Thymus (tissue), 14 donors: Measurements from ENCODE around the gene CCNY. TPM values are rescaled to one million over a fixed set of nuclear protein-coding genes. Genes with fewer than 3 reads are reported as not detected.

ENCODE experiments used
- DNase-seq, 9 donors: peaks; one replicate each; pipeline ENCODE4 v3.0.0-alpha.2; 2013; ENCODE audit warnings: low spot score in 9 of 9, low read depth in 6 of 9, missing footprints in 1 of 9
- H3K27ac ChIP-seq, 2 donors: one replicate each; pipeline ENCODE4 v1.5.1; 2013; ENCODE audit warnings: control low read depth in 1 of 2, low read depth in 1 of 2, low read length in 1 of 2, mild to moderate bottlenecking in 1 of 2, moderate library complexity in 1 of 2
- H3K27me3 ChIP-seq, 2 donors: one replicate each; pipeline ENCODE4 v1.5.1; 2013; ENCODE audit warnings: low read length in 1 of 2; ENCODE audit not compliant: control insufficient read depth in 2 of 2, insufficient read depth in 1 of 2
- H3K36me3 ChIP-seq, 2 donors: one replicate each; pipeline ENCODE4 v1.5.1; 2013; ENCODE audit warnings: low read length in 1 of 2, mild to moderate bottlenecking in 1 of 2, moderate library complexity in 1 of 2; ENCODE audit not compliant: control insufficient read depth in 2 of 2, insufficient read depth in 2 of 2
- H3K4me1 ChIP-seq, 2 donors: one replicate each; pipeline ENCODE4 v1.5.1; 2013; ENCODE audit warnings: low read length in 2 of 2; ENCODE audit not compliant: control insufficient read depth in 2 of 2, insufficient read depth in 2 of 2
- H3K4me3 ChIP-seq, 2 donors: one replicate each; pipeline ENCODE4 v1.5.1; 2013; ENCODE audit warnings: low read length in 2 of 2, control low read depth in 1 of 2, mild to moderate bottlenecking in 1 of 2
- H3K9me3 ChIP-seq, 2 donors: one replicate each; pipeline ENCODE4 v1.5.1; 2013; ENCODE audit warnings: low read length in 1 of 2, mild to moderate bottlenecking in 1 of 2; ENCODE audit not compliant: control insufficient read depth in 2 of 2, insufficient read depth in 1 of 2
- WGBS: extraction: QIAGEN DNeasy Blood & Tissue Kit; methylation state at CpG from one replicate; pipeline ENCODE4 v1.1.7; 2013; 5-methylcytosine and 5-hydroxymethylcytosine counted together
- long read RNA-seq, 10 donors: transcript quantifications; one replicate each; lab custom pipeline, GENCODE V29; 2026
- polyA plus RNA-seq: library from polyadenylated mRNA; stranded (reverse); fragments of 200-250 nt; gene quantifications from one replicate; pipeline ENCODE4 v1.2.3, GENCODE V29; 2013
- total RNA-seq: library from RNA; stranded (reverse); fragments of 120-200 nt; gene quantifications from one replicate; pipeline ENCODE4 v1.2.4, GENCODE V29; 2013
- donor health status: healthy.

The CCNY gene
- total RNA-seq = 27.6 TPM
- polyA plus RNA-seq = 34.9 TPM
- long read RNA-seq, donor 1, partial matches to known transcripts = 0 of 1 reads
- long read RNA-seq, donor 1, other reads (novel, unspliced or antisense) = 0 of 1 reads
- long read RNA-seq, donor 2 = 0 reads
- long read RNA-seq, donor 3, full-length matches to known transcripts = 17 of 17 reads
- long read RNA-seq, donor 3, partial matches to known transcripts = 0 of 17 reads
- long read RNA-seq, donor 3, other reads (novel, unspliced or antisense) = 0 of 17 reads
- long read RNA-seq, donor 4, transcript CCNY-203 (10 exons, 3,960 nt) = major isoform, 6 of 6 reads
- long read RNA-seq, donor 4, partial matches to known transcripts = 0 of 6 reads
- long read RNA-seq, donor 4, other reads (novel, unspliced or antisense) = 0 of 6 reads
- long read RNA-seq, donor 5, full-length matches to known transcripts = 29 of 29 reads
- long read RNA-seq, donor 5, partial matches to known transcripts = 0 of 29 reads
- long read RNA-seq, donor 5, other reads (novel, unspliced or antisense) = 0 of 29 reads
- long read RNA-seq, donor 6, transcript CCNY-203 (10 exons, 3,960 nt) = major isoform, 8 of 8 reads
- long read RNA-seq, donor 6, partial matches to known transcripts = 0 of 8 reads
- long read RNA-seq, donor 6, other reads (novel, unspliced or antisense) = 0 of 8 reads
- long read RNA-seq, donor 7, full-length matches to known transcripts = 4 of 4 reads
- long read RNA-seq, donor 7, partial matches to known transcripts = 0 of 4 reads
- long read RNA-seq, donor 7, other reads (novel, unspliced or antisense) = 0 of 4 reads
- long read RNA-seq, donor 8, full-length matches to known transcripts = 7 of 7 reads
- long read RNA-seq, donor 8, partial matches to known transcripts = 0 of 7 reads
- long read RNA-seq, donor 8, other reads (novel, unspliced or antisense) = 0 of 7 reads
- long read RNA-seq, donor 9, transcript CCNY-203 (10 exons, 3,960 nt) = major isoform, 8 of 22 reads
- long read RNA-seq, donor 9, partial matches to known transcripts = 14 of 22 reads
- long read RNA-seq, donor 9, other reads (novel, unspliced or antisense) = 0 of 22 reads
- long read RNA-seq, donor 10, transcript CCNY-203 (10 exons, 3,960 nt) = major isoform, 6 of 18 reads
- long read RNA-seq, donor 10, partial matches to known transcripts = 12 of 18 reads
- long read RNA-seq, donor 10, other reads (novel, unspliced or antisense) = 0 of 18 reads

- DNase-seq = peak in 7 of 9 donors; percentile 48 to 83 (median 65)
Observed at GRCh38 chr10:35336084-35336831, at the start of gene CCNY. Gene CCNY (plus strand): TSS chr10:35336509. CDS start chr10:35337054, 545 bp downstream.

GRCh38 chr10:35289198-35289597, 47.1 kb upstream of the CCNY start:
- 92% methylated on average over 1 of the region's 1 CpG for WGBS
- no peaks in the 10 kb centered on the region for H3K4me1 ChIP-seq
- H3K27ac ChIP-seq = no peak overlapping the region
- H3K36me3 ChIP-seq = no peaks in the 10 kb centered on the region
- no peak overlapping the region for H3K4me3 ChIP-seq
- no peaks in the 10 kb centered on the region for H3K9me3 ChIP-seq
- H3K27me3 ChIP-seq = no peaks in the 10 kb centered on the region
- DNase-seq = no peak

More at GRCh38 chr10:35336084-35336831, at the start of gene CCNY:
- Histone ChIP-seq H3K36me3 (no peaks in the 10 kb centered on the region), H3K27me3 (peaks cover 0 to 8% of the 10 kb centered on the region in 2 donors), H3K4me3 (peak within 1 kb of the TSS; percentile 70 to 93), H3K9me3 (peaks cover 0 to 1% of the 10 kb centered on the region in 2 donors), H3K27ac (peak within 1 kb of the TSS in 1 of 2 donors; percentile 82), H3K4me1 (peaks cover 18 to 19% of the 10 kb centered on the region in 2 donors)
- WGBS = under 1% methylated on average over 108 of the region's 109 CpGs

- Histone ChIP-seq H3K4me3 (no peak overlapping the region), H3K36me3 (no peaks in the 10 kb centered on the region), H3K4me1 (no peaks in the 10 kb centered on the region), H3K27me3 (no peaks in the 10 kb centered on the region), H3K9me3 (no peaks in the 10 kb centered on the region), H3K27ac (no peak overlapping the region)
- no peak for DNase-seq
- 92% methylated on average over 1 of the region's 1 CpG for WGBS
Observed at GRCh38 chr10:35294506-35294905, 41.8 kb upstream of the CCNY start.

- no peaks in the 10 kb centered on the region for H3K4me1 ChIP-seq
- H3K4me3 ChIP-seq = no peak overlapping the region
- no peak for DNase-seq
- H3K36me3 ChIP-seq = no peaks in the 10 kb centered on the region
- no peaks in the 10 kb centered on the region for H3K27me3 ChIP-seq
- WGBS = 95% methylated on average over 3 of the region's 3 CpGs
- no peak overlapping the region for H3K27ac ChIP-seq
- no peaks in the 10 kb centered on the region for H3K9me3 ChIP-seq
Observed at GRCh38 chr10:35299016-35299415, 37.3 kb upstream of the CCNY start.

- H3K9me3 ChIP-seq = no peaks in the 10 kb centered on the region
- no peak overlapping the region for H3K27ac ChIP-seq
- no peaks in the 10 kb centered on the region for H3K4me1 ChIP-seq
- no peaks in the 10 kb centered on the region for H3K27me3 ChIP-seq
- no peaks in the 10 kb centered on the region for H3K36me3 ChIP-seq
- DNase-seq = peak in 1 of 9 donors; percentile 10
- WGBS = 87% methylated on average over 11 of the region's 11 CpGs
- H3K4me3 ChIP-seq = no peak overlapping the region
Observed at GRCh38 chr10:35300063-35300699, 36.1 kb upstream of the CCNY start.

- Histone ChIP-seq H3K4me3 (no peak overlapping the region), H3K27me3 (no peaks in the 10 kb centered on the region), H3K36me3 (no peaks in the 10 kb centered on the region), H3K4me1 (no peaks in the 10 kb centered on the region), H3K27ac (no peak overlapping the region), H3K9me3 (no peaks in the 10 kb centered on the region)
- 65% methylated on average over 2 of the region's 2 CpGs for WGBS
- no peak for DNase-seq
Observed at GRCh38 chr10:35304649-35305048, 31.7 kb upstream of the CCNY start.

GRCh38 chr10:35306852-35307251, 29.5 kb upstream of the CCNY start:
- DNase-seq = no peak
- 43% methylated on average over 9 of the region's 9 CpGs for WGBS
- H3K4me3 ChIP-seq = no peak overlapping the region
- no peaks in the 10 kb centered on the region for H3K27me3 ChIP-seq
- H3K4me1 ChIP-seq = no peaks in the 10 kb centered on the region
- no peak overlapping the region for H3K27ac ChIP-seq
- H3K9me3 ChIP-seq = no peaks in the 10 kb centered on the region
- H3K36me3 ChIP-seq = no peaks in the 10 kb centered on the region

- no peaks in the 10 kb centered on the region for H3K36me3 ChIP-seq
- no peak overlapping the region for H3K4me3 ChIP-seq
- 88% methylated on average over 10 of the region's 10 CpGs for WGBS
- no peak overlapping the region for H3K27ac ChIP-seq
- H3K4me1 ChIP-seq = no peaks in the 10 kb centered on the region
- H3K27me3 ChIP-seq = no peaks in the 10 kb centered on the region
- DNase-seq = no peak
- no peaks in the 10 kb centered on the region for H3K9me3 ChIP-seq
Observed at GRCh38 chr10:35307297-35307696, 29.0 kb upstream of the CCNY start.
